ENCODE results near the gene DPH7.
A peak's percentile ranks its signal among the peaks of the same experiment; 100 is the strongest.
"Not testable (repeated sequence)": the region's sequence is repeated elsewhere in the genome, so short reads cannot be mapped to it uniquely, and the experiment has no call there.

DPH7 gene

DNA sequence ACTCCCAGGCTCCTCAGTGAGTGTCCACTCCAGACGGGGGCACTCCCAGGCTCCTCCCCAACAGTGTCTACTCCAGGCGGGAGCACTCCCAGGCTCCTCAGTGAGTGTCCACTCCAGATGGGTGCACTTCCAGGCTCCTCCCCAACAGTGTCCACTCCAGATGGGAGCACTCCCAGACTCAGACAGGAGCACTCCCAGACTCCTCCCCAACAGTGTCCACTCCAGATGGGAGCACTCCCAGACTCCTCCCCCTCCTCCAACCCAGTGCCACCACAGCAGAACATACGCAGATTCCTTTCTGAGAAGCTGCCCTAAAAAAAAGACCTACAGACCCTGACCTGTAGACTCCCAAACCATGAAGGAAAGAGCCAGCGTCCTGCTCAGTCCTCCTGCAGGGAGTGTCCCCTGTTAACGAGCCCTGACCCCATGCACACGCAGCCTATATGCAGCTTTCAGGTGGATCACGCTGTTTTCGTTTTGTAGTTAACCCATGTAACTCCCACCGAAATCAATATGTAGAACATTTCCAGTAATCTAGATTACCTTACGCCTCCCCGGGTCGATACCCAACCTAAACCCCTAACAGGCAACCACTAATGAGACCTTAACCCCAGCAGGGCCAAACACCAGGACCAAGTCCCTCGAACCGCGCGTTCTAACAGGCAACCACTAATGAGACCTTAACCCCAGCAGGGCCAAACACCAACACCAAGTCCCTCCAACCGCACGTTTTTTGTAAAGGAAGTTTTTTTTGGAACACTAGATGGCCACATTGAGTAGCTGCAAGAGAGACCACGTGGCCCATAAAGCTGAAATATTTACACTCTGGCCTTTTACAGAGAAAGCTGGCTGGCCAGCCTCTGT lies 44.2 kb downstream of the DPH7 start:
- DNase-seq: peak; percentile 63 to 73
- TF ChIP-seq GATA1 (IDR thresholded peaks at IDR 0.05; ENCODE audit: low read depth, low read length): no peak
- no peak for TF ChIP-seq POLR2A (IDR thresholded peaks at IDR 0.05; ENCODE audit: low read length)

- not testable (repeated sequence) for DNase-seq
These were observed 45.7 kb downstream of the DPH7 start for GRCh38 chr9:137532891-137533468.

GRCh38 chr9:137531099-137531765 lies 47.5 kb downstream of the DPH7 start:
- TF ChIP-seq POLR2A (IDR thresholded peaks at IDR 0.05; ENCODE audit: low read length) (no peak), GATA1 (IDR thresholded peaks at IDR 0.05; ENCODE audit: low read depth, low read length) (no peak)
- DNase-seq: no peak

DNA sequence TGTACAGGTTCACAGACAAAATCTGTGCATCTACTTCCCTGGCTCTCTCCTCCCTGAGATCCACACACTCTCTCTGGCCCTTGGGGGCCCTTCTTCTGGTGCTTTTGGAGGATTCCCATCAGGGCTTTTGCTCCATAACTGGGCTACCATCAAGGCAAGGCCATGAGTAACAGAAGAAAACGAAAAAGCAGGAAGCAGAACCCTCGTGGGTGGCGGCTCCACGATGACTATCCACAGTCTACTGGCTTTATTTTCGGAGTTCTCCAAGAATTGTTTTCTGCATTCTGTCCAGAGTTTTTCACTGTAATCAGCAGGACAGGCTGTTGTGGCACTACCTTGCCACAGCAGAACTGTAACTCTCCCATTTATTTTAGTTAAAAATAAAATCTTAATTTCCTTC lies 48.4 kb downstream of the DPH7 start:
- no peak for DNase-seq
- TF ChIP-seq POLR2A (IDR thresholded peaks at IDR 0.05; ENCODE audit: low read length) (no peak), GATA1 (IDR thresholded peaks at IDR 0.05; ENCODE audit: low read depth, low read length) (no peak)

- DNase-seq: no peak
- no peak for TF ChIP-seq POLR2A (IDR thresholded peaks at IDR 0.05; ENCODE audit: low read length)
These were observed 53.8 kb downstream of the DPH7 start for GRCh38 chr9:137524981-137525317.

- no peak for DNase-seq
- TF ChIP-seq GATA1 (IDR thresholded peaks at IDR 0.05; ENCODE audit: low read depth, low read length) (no peak), POLR2A (IDR thresholded peaks at IDR 0.05; ENCODE audit: low read length) (no peak)
These were observed 54.4 kb downstream of the DPH7 start for GRCh38 chr9:137524161-137524980.

- no peak for TF ChIP-seq GATA1 (IDR thresholded peaks at IDR 0.05; ENCODE audit: low read depth, low read length)
- TF ChIP-seq POLR2A (IDR thresholded peaks at IDR 0.05; ENCODE audit: low read length): no peak
- DNase-seq: no peak
These were observed 55.8 kb downstream of the DPH7 start for GRCh38 chr9:137522746-137523455.

DNA sequence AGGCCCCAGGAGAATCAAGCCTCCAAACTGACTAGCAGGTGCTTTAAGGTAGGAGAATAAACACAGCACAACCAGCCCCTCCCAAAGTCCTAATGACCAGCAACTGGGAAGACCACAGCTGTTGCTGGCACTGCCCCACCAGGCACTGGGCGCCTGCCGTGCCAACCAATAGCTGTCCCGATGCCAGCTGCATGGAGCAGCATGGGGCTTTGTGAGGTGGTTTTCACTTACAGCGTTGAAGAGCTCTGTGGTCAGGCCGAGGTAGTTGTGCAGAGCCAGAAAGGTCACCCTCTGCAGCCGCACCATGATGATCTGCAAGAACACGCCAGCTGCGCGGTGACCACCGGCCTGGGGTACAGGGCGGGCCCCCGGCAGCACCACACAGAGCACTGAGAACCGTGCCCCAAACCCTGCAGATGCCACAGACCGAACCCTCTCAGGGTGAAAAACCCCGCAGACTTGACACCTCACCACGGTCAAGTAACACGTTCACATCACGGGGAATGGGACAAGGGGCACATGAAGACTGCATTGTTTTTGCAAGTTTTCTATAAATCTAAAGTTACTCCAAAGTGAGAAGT lies 57.2 kb downstream of the DPH7 start:
- TF ChIP-seq GATA1 (IDR thresholded peaks at IDR 0.05; ENCODE audit: low read depth, low read length) (no peak), POLR2A (IDR thresholded peaks at IDR 0.05; ENCODE audit: low read length) (no peak)
- no peak for DNase-seq

DNA sequence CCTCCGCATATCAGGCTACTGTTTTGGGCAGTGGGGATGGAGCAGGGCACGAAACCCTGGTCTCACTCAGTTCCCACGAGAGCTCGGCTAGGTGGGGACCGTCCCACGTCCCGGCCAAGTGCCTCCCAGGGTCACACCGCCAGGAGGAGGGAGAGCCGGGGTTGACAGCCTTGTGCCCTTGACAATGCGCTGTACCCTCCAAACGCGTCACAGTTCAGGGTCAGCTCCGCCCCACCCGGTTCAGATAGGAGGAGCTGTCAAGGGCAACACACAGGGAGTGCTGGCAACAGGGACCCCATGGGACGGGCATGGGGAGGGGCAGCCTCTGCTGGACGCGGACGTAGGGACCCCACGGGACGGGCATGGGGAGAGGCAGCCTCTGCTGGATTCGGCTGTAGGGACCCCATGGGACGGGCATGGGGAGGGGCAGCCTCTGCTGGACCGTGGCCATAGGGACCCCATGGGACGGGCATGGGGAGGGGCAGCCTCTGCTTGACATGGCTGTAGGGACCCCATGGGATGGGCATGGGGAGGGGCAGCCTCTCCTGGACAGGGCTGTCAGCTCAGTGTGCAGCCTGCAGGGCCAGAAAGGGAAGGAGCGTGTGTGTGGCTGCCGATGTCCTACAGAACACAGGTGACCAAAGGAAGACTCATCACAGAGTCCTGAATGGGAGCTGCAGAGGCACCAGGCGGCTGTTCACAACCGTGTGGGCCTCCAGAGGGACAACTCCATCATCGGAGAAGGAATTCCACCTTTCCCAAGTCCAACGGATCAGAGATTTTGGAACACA lies 57.9 kb downstream of the DPH7 start:
- DNase-seq: no peak
- TF ChIP-seq GATA1 (IDR thresholded peaks at IDR 0.05; ENCODE audit: low read depth, low read length) (no peak), POLR2A (IDR thresholded peaks at IDR 0.05; ENCODE audit: low read length) (no peak)

GRCh38 chr9:137519553-137519952 lies 59.2 kb downstream of the DPH7 start:
- DNase-seq: no peak
- no peak for TF ChIP-seq POLR2A (IDR thresholded peaks at IDR 0.05; ENCODE audit: low read length)
- TF ChIP-seq GATA1 (IDR thresholded peaks at IDR 0.05; ENCODE audit: low read depth, low read length): no peak

GRCh38 chr9:137518661-137519459 lies 59.9 kb downstream of the DPH7 start:
- DNase-seq: not testable (repeated sequence)

All from erythroblast (primary cell).